ENCODE data around the gene GPS1.

DNA sequence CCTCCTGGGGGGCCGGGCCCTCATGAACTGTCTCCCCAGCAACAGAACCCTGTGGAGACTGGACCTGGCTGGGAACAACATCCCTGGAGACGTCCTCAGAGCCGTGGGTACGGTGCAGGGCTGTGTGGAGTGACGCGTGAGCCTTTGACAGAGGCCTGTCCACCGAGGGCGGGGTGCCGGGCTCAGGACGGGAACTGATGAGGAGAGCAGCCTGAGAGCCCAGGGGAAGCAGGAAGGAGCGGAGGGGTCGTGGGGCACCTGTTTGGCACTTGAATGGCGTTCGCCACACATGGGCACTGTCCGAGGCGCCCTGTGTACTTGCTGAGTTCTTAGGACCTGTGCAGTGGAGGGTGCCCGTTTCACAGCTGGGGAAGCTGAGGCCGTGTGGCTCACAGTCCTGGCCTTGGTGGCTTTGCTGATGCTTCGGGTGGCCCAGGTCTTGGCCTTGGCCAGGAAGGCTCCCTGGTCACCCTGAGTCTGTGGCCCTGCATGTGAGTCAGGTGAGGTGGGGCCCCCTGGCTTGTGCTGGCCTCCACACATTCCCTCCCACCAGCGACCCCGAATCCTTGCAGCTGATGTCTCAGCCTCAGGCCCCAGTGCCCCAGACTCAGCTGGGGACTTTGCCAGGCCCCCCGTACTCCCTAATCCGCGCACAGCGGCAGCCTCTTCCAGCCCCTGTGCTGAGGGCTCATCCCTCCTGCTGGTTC, 26.1 kb upstream of the GPS1 start:
- TF ChIP-seq, protein P1, sequence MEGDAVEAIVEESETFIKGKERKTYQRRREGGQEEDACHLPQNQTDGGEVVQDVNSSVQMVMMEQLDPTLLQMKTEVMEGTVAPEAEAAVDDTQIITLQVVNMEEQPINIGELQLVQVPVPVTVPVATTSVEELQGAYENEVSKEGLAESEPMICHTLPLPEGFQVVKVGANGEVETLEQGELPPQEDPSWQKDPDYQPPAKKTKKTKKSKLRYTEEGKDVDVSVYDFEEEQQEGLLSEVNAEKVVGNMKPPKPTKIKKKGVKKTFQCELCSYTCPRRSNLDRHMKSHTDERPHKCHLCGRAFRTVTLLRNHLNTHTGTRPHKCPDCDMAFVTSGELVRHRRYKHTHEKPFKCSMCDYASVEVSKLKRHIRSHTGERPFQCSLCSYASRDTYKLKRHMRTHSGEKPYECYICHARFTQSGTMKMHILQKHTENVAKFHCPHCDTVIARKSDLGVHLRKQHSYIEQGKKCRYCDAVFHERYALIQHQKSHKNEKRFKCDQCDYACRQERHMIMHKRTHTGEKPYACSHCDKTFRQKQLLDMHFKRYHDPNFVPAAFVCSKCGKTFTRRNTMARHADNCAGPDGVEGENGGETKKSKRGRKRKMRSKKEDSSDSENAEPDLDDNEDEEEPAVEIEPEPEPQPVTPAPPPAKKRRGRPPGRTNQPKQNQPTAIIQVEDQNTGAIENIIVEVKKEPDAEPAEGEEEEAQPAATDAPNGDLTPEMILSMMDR (IDR thresholded peaks at IDR 0.05 in 8 of 11, conservative IDR thresholded peaks at IDR 0.05 in 3 of 11), result no peak
- TF ChIP-seq POLR2AphosphoS5 (IDR thresholded peaks at IDR 0.05), result no peak

All from spleen (tissue), 7 donors.